Karpas-422 (cell line): ENCODE data around the gene SLX4. TPM values are rescaled to one million over a fixed set of nuclear protein-coding genes. Genes with fewer than 3 reads are reported as not detected.

ENCODE experiments used
- DNase-seq: peaks from one replicate; pipeline ENCODE4 v3.0.0-alpha.2; 2015
- H2AFZ ChIP-seq: fragments of 200-600 bp; sonication (generic); 2 replicates; pipeline ENCODE4 v1.6.1; 2014; ENCODE audit warnings: antibody characterized with exemption, low read length, mixed read lengths
- H3K27ac ChIP-seq: fragments of 200-600 bp; sonication (generic); 2 replicates; pipeline ENCODE4 v1.5.1; 2014; ENCODE audit warnings: mild to moderate bottlenecking, low read length, moderate library complexity
- H3K27me3 ChIP-seq: fragments of 200-600 bp; sonication (generic); 2 replicates; pipeline ENCODE4 v1.6.1; 2014; ENCODE audit warnings: low read length, mixed read lengths
- H3K36me3 ChIP-seq: fragments of 200-600 bp; sonication (generic); 2 replicates; pipeline ENCODE4 v1.6.1; 2014; ENCODE audit warnings: low read length, mixed read lengths; ENCODE audit not compliant: insufficient read depth
- H3K4me1 ChIP-seq: fragments of 200-600 bp; sonication (generic); 2 replicates; pipeline ENCODE4 v1.6.1; 2014; ENCODE audit warnings: mild to moderate bottlenecking, low read length, mixed read lengths
- H3K4me2 ChIP-seq: fragments of 200-600 bp; sonication (generic); 2 replicates; pipeline ENCODE4 v1.6.1; 2014; ENCODE audit warnings: low read length, low read depth, mild to moderate bottlenecking; ENCODE audit not compliant: poor library complexity, severe bottlenecking
- H3K4me3 ChIP-seq: fragments of 200-600 bp; sonication (generic); 2 replicates; pipeline ENCODE4 v1.5.1; 2014; ENCODE audit warnings: mild to moderate bottlenecking, antibody characterized with exemption, low read length, mixed read lengths
- H3K79me2 ChIP-seq: fragments of 200-600 bp; sonication (generic); 2 replicates; pipeline ENCODE4 v1.6.1; 2014; ENCODE audit warnings: mild to moderate bottlenecking, low read length, mixed read lengths
- H3K9ac ChIP-seq: fragments of 200-600 bp; sonication (generic); 2 replicates; pipeline ENCODE4 v1.6.0; 2014; ENCODE audit warnings: low read length
- H3K9me2 ChIP-seq: fragments of 200-600 bp; sonication (generic), shearing (Covaris generic); replicated peaks from 2 replicates; pipeline ENCODE4 v1.6.0; 2014; ENCODE audit warnings: mild to moderate bottlenecking, low read length, moderate library complexity; ENCODE audit not compliant: insufficient read depth
- H3K9me3 ChIP-seq: fragments of 300-700, 200-600 bp; sonication (generic); 2 replicates; pipeline ENCODE4 v1.6.1; 2014; ENCODE audit warnings: low read length, mixed read lengths
- H4K20me1 ChIP-seq: fragments of 200-600 bp; sonication (generic); 2 replicates; pipeline ENCODE4 v1.6.1; 2014; ENCODE audit warnings: mild to moderate bottlenecking, antibody characterized with exemption, low read length, low read depth; ENCODE audit not compliant: insufficient read depth
- total RNA-seq: library from RNA; depleted of rRNA; stranded (reverse); fragments of >200 nt; shearing (Covaris generic); gene quantifications from 2 replicates; pipeline ENCODE4 v1.2.3, GENCODE V29; 2014; ENCODE audit warnings: low replicate concordance

Gene SLX4
- total RNA-seq, 1 experiment from 2014 or later: 9.1 TPM

- Histone ChIP-seq H3K27me3 (no peaks in the 10 kb centered on the region), H3K36me3 (no peaks in the 10 kb centered on the region), H3K27ac (no peak overlapping the region), H3K4me3 (no peak overlapping the region), H4K20me1 (no peaks in the 10 kb centered on the region), H2AFZ (no peak overlapping the region), H3K9me3 (no peaks in the 10 kb centered on the region), H3K9me2 (no peaks in the 10 kb centered on the region), H3K4me1 (peaks cover 5% of the 10 kb centered on the region), H3K4me2 (no peak overlapping the region), H3K79me2 (peaks cover 27% of the 10 kb centered on the region), H3K9ac (no peak overlapping the region)
- no peak for DNase-seq
These were observed 31.1 kb upstream of the SLX4 start for GRCh38 chr16:3642397-3643094.

- H3K4me1 ChIP-seq: peaks cover 11% of the 10 kb centered on the region
- H3K79me2 ChIP-seq: peaks cover 33% of the 10 kb centered on the region
- H3K4me3 ChIP-seq: no peak overlapping the region
- no peak overlapping the region for H2AFZ ChIP-seq
- H3K27me3 ChIP-seq: no peaks in the 10 kb centered on the region
- H3K4me2 ChIP-seq: no peak overlapping the region
- H3K9me2 ChIP-seq: no peaks in the 10 kb centered on the region
- no peak for DNase-seq
- H3K9me3 ChIP-seq: no peaks in the 10 kb centered on the region
- H4K20me1 ChIP-seq: no peaks in the 10 kb centered on the region
- no peak overlapping the region for H3K9ac ChIP-seq
- H3K36me3 ChIP-seq: no peaks in the 10 kb centered on the region
- H3K27ac ChIP-seq: no peak overlapping the region
These were observed 30.5 kb upstream of the SLX4 start for GRCh38 chr16:3641801-3642396.

GRCh38 chr16:3640632-3641501, 29.5 kb upstream of the SLX4 start:
- no peak overlapping the region for H3K4me2 ChIP-seq

GRCh38 chr16:3640207-3640606, 28.8 kb upstream of the SLX4 start:
- Histone ChIP-seq H3K4me1 (peaks cover 12% of the 10 kb centered on the region), H3K27ac (no peak overlapping the region), H3K9me2 (no peaks in the 10 kb centered on the region), H3K9me3 (no peaks in the 10 kb centered on the region), H2AFZ (no peak overlapping the region), H4K20me1 (no peaks in the 10 kb centered on the region), H3K9ac (no peak overlapping the region), H3K27me3 (no peaks in the 10 kb centered on the region), H3K4me3 (no peak overlapping the region), H3K4me2 (no peak overlapping the region), H3K36me3 (no peaks in the 10 kb centered on the region), H3K79me2 (peaks cover 34% of the 10 kb centered on the region)
- no peak for DNase-seq

More at GRCh38 chr16:3640632-3641501, 29.5 kb upstream of the SLX4 start:
- H2AFZ ChIP-seq: no peak overlapping the region
- H3K9me2 ChIP-seq: no peaks in the 10 kb centered on the region
- no peaks in the 10 kb centered on the region for H3K9me3 ChIP-seq
- no peak overlapping the region for H3K4me3 ChIP-seq
- no peak overlapping the region for H3K9ac ChIP-seq
- H3K79me2 ChIP-seq: peaks cover 34% of the 10 kb centered on the region
- H3K27ac ChIP-seq: no peak overlapping the region
- peaks cover 12% of the 10 kb centered on the region for H3K4me1 ChIP-seq
- no peaks in the 10 kb centered on the region for H3K36me3 ChIP-seq
- no peaks in the 10 kb centered on the region for H3K27me3 ChIP-seq
- no peak for DNase-seq
- H4K20me1 ChIP-seq: no peaks in the 10 kb centered on the region

GRCh38 chr16:3638916-3639644, 27.7 kb upstream of the SLX4 start:
- Histone ChIP-seq H3K9me3 (no peaks in the 10 kb centered on the region), H3K36me3 (no peaks in the 10 kb centered on the region), H3K9ac (no peak overlapping the region), H3K4me1 (peaks cover 12% of the 10 kb centered on the region), H4K20me1 (no peaks in the 10 kb centered on the region), H3K4me3 (no peak overlapping the region), H2AFZ (no peak overlapping the region), H3K9me2 (no peaks in the 10 kb centered on the region), H3K27me3 (no peaks in the 10 kb centered on the region), H3K4me2 (no peak overlapping the region), H3K79me2 (peaks cover 37% of the 10 kb centered on the region), H3K27ac (no peak overlapping the region)
- no peak for DNase-seq

GRCh38 chr16:3637371-3637923, 26.0 kb upstream of the SLX4 start:
- Histone ChIP-seq H3K9me2 (no peaks in the 10 kb centered on the region), H3K4me1 (peaks cover 12% of the 10 kb centered on the region), H3K27me3 (no peaks in the 10 kb centered on the region), H2AFZ (peak overlapping the region; percentile 58; the same call in 1 of the 2 replicates), H3K9me3 (no peaks in the 10 kb centered on the region), H4K20me1 (no peaks in the 10 kb centered on the region), H3K27ac (peak overlapping the region; percentile 55), H3K4me3 (no peak overlapping the region), H3K4me2 (peak overlapping the region; percentile 17), H3K9ac (peak overlapping the region; percentile 42), H3K79me2 (peaks cover 41% of the 10 kb centered on the region), H3K36me3 (no peaks in the 10 kb centered on the region)
- peak; percentile 69 for DNase-seq

GRCh38 chr16:3625911-3626732, 14.7 kb upstream of the SLX4 start:
- no peaks in the 10 kb centered on the region for H3K36me3 ChIP-seq
- peaks cover 50% of the 10 kb centered on the region for H3K79me2 ChIP-seq
- no peaks in the 10 kb centered on the region for H4K20me1 ChIP-seq
- peaks cover 67% of the 10 kb centered on the region for H3K4me1 ChIP-seq
- H3K4me2 ChIP-seq: peak overlapping the region; percentile 49
- peak overlapping the region; percentile 96 for H3K27ac ChIP-seq
- H3K9me3 ChIP-seq: no peaks in the 10 kb centered on the region
- peak overlapping the region; percentile 46 for H3K9ac ChIP-seq
- DNase-seq: peak; percentile 84
- no peaks in the 10 kb centered on the region for H3K27me3 ChIP-seq
- peak overlapping the region; percentile 8; the same call in 1 of the 2 replicates for H3K4me3 ChIP-seq
- peak overlapping the region; percentile 42 for H2AFZ ChIP-seq
- no peaks in the 10 kb centered on the region for H3K9me2 ChIP-seq
